ENCODE results near the gene DGKI.

- TF ChIP-seq, protein P1, sequence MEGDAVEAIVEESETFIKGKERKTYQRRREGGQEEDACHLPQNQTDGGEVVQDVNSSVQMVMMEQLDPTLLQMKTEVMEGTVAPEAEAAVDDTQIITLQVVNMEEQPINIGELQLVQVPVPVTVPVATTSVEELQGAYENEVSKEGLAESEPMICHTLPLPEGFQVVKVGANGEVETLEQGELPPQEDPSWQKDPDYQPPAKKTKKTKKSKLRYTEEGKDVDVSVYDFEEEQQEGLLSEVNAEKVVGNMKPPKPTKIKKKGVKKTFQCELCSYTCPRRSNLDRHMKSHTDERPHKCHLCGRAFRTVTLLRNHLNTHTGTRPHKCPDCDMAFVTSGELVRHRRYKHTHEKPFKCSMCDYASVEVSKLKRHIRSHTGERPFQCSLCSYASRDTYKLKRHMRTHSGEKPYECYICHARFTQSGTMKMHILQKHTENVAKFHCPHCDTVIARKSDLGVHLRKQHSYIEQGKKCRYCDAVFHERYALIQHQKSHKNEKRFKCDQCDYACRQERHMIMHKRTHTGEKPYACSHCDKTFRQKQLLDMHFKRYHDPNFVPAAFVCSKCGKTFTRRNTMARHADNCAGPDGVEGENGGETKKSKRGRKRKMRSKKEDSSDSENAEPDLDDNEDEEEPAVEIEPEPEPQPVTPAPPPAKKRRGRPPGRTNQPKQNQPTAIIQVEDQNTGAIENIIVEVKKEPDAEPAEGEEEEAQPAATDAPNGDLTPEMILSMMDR (IDR thresholded peaks at IDR 0.05; ENCODE audit: low read depth, low read length, poor library complexity, severe bottlenecking) = no peak
- TF ChIP-seq EZH2phosphoT487 (IDR thresholded peaks at IDR 0.05; ENCODE audit: borderline replicate concordance, low read length) = no peak
These were observed 59.3 kb downstream of the DGKI start for GRCh38 chr7:137787301-137787976.
